OCI-LY7 (cell line): Measurements from ENCODE around the gene EPB41L2.

Experiments
- EZH2phosphoT487 ChIP-seq: fragments of 200-600 bp; sonication (generic); IDR thresholded peaks from 2 replicates; pipeline ENCODE4 v1.6.1; 2018; ENCODE audit warnings: low read depth, borderline replicate concordance, mild to moderate bottlenecking, mixed run types, antibody characterized with exemption, low read length, moderate library complexity, mixed read lengths
- TF ChIP-seq, protein P1 (sequence below): fragments of 200-600 bp; sonication (generic); conservative IDR thresholded peaks from 2 replicates; pipeline ENCODE4 v1.5.1; 2014; ENCODE audit warnings: mild to moderate bottlenecking, antibody characterized with exemption, low read length, moderate library complexity, mixed read lengths

GRCh38 chr6:130903007-130903406, 160.0 kb downstream of the EPB41L2 start:
- TF ChIP-seq, protein P1, sequence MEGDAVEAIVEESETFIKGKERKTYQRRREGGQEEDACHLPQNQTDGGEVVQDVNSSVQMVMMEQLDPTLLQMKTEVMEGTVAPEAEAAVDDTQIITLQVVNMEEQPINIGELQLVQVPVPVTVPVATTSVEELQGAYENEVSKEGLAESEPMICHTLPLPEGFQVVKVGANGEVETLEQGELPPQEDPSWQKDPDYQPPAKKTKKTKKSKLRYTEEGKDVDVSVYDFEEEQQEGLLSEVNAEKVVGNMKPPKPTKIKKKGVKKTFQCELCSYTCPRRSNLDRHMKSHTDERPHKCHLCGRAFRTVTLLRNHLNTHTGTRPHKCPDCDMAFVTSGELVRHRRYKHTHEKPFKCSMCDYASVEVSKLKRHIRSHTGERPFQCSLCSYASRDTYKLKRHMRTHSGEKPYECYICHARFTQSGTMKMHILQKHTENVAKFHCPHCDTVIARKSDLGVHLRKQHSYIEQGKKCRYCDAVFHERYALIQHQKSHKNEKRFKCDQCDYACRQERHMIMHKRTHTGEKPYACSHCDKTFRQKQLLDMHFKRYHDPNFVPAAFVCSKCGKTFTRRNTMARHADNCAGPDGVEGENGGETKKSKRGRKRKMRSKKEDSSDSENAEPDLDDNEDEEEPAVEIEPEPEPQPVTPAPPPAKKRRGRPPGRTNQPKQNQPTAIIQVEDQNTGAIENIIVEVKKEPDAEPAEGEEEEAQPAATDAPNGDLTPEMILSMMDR: no peak
- no peak for TF ChIP-seq EZH2phosphoT487
